Cardiac fibroblast (primary cell): ENCODE measurements around the gene PPP1R14C.

Source experiments
- DNase-seq, 2 donors: peaks; one replicate each; pipeline versions ENCODE4 v3.0.0 to v3.0.0-alpha.2; 2010; ENCODE audit warnings: low read depth in 2 of 2
- H3K4me3 ChIP-seq, 2 donors: replicated peaks in 1 of 2; 1 replicate in 1 of 2; 2 replicates in 1 of 2; pipeline ENCODE4 v1.5.1; 2011; ENCODE audit warnings: low read depth in 2 of 2, low read length in 2 of 2, mild to moderate bottlenecking in 2 of 2, moderate library complexity in 1 of 2
- TF ChIP-seq, protein P1 (sequence below): IDR thresholded peaks from one replicate; pipeline ENCODE4 v1.5.1; 2011; ENCODE audit warnings: low read depth, mild to moderate bottlenecking, low read length, inconsistent platforms

The PPP1R14C gene

DNA sequence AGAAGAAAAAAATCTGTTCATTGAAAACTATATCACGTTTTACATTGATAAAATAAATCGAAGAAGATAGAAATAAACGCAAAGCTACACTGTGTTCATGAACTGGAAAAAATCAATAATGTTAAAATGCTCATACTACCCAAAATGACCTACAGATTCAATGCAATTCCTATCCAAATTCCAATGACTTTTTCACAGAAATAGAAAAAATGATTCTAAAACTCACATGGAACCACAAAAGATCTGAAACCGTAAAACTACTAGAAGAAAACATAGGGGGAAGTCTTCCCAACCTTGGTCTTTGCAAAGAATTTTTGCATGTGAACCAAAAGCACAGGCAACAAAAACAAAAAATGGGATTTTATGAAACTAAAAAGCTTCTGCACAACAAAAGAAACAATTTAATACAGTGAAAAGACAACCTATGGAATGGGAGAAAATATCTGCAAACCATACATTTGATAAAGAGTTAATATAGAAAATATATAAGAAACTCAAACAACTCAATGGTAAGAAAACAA, 40.0 kb upstream of the PPP1R14C start:
- H3K4me3 ChIP-seq, result no peak overlapping the region
- no peak for DNase-seq
- TF ChIP-seq, protein P1, sequence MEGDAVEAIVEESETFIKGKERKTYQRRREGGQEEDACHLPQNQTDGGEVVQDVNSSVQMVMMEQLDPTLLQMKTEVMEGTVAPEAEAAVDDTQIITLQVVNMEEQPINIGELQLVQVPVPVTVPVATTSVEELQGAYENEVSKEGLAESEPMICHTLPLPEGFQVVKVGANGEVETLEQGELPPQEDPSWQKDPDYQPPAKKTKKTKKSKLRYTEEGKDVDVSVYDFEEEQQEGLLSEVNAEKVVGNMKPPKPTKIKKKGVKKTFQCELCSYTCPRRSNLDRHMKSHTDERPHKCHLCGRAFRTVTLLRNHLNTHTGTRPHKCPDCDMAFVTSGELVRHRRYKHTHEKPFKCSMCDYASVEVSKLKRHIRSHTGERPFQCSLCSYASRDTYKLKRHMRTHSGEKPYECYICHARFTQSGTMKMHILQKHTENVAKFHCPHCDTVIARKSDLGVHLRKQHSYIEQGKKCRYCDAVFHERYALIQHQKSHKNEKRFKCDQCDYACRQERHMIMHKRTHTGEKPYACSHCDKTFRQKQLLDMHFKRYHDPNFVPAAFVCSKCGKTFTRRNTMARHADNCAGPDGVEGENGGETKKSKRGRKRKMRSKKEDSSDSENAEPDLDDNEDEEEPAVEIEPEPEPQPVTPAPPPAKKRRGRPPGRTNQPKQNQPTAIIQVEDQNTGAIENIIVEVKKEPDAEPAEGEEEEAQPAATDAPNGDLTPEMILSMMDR, result no peak

GRCh38 chr6:150112233-150112632, 30.6 kb upstream of the PPP1R14C start:
- DNase-seq, result no peak
- TF ChIP-seq, protein P1, result no peak
- no peak overlapping the region for H3K4me3 ChIP-seq

DNA sequence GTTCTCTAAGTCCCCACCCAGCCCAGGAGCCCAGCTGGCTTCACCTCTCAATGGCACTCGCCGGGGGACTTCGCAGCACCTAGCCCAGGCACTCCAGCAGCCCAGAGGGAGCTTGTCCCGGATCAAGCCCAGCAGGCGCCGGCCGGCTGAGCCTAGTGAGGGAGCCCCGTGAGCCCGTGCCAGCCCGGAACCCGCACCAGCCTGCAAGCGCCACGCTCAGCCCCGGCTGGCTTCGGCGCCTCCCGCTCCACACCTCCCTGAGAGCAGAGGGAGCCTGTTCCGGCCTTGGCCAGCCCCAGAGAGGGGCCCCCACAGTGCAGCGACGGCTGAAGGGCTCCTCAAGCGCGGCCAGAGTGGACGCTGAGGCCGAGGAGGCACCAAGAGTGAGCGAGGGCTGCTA, 27.1 kb upstream of the PPP1R14C start:
- TF ChIP-seq, protein P1, result no peak
- H3K4me3 ChIP-seq, result no peak overlapping the region
- DNase-seq, result no peak

DNA sequence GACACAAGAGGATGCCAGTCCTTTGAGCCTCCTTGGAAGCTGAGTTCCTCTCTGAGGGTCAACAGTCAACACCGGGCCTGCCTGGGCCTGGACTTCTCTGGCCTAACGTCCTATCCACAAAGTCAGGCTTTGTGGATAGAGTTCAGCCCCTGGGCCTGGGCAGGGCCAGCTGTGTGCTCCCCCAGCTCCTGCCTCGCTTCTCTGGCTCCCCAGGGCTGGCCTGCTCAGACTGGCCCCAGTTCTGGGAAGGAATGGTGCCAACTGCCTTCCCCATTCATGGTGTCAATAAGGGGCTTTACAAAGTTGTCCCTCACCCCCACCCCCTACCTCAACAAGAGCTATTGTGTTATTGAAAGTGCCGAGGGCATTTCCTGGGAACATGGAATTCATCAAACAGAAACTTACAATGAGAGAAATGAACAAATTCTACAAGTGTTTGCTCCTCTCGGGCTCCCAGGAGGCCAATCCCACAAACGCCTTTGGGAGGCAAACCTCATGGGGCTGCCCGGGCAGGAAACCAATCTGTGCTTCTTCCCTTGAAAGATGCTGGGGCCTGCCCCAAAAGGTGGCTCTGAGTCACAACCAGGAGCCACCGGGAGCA, 26.5 kb upstream of the PPP1R14C start:
- DNase-seq, result no peak
- TF ChIP-seq, protein P1, result no peak
- no peak overlapping the region for H3K4me3 ChIP-seq

DNA sequence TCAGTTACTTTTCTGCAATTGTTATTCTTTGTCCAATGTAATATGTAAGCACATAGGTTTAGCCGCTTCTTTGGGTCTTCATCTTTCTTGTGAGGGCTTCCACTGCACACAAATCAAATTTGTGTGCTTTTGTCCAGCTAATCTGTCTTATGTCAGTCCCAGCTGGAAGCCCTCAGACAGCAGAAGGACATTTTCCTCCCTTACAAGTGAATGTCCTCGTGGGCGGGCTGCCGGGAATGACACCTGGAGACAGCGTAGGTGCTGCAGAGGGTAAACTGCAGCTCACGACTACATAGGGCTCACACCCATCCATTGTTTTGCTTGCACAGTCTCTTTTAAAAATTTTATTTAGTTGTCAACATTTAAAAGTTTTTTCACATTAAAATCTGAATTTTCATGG, 24.6 kb upstream of the PPP1R14C start:
- no peak overlapping the region for H3K4me3 ChIP-seq
- TF ChIP-seq, protein P1, result no peak
- no peak for DNase-seq

DNA sequence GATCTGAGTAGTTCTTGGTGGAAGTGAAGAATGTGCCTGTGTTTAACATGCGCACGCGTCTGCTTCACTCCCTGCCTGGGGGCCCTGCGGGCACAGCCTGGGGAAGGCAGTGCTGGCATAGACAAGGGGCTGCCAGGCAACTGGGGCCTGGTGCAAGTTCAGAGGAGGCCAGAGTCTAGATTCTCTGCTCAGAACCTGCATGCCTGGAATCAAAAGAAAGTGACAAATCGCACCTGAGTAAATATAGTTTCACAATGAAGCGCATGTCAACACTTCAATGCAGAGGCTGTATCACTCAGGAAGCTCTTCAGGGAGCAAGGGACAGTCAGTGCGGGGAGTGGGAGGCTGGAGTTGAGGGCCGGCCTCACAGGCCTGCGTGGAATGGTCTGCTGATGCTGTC, 24.2 kb upstream of the PPP1R14C start:
- no peak overlapping the region for H3K4me3 ChIP-seq
- TF ChIP-seq, protein P1, result no peak
- DNase-seq, result no peak

GRCh38 chr6:150119173-150119572, 23.7 kb upstream of the PPP1R14C start:
- no peak overlapping the region for H3K4me3 ChIP-seq
- TF ChIP-seq, protein P1, result no peak
- peak; percentile 27 to 57 for DNase-seq
